GDM1 (cell line): ENCODE results near the gene AUTS2.
"Not testable (repeated sequence)": the region's sequence is repeated elsewhere in the genome, so short reads cannot be mapped to it uniquely, and the experiment has no call there.

ENCODE experiments used
- DNase-seq: peaks from one replicate; lab custom pipeline; 2025; lab: John Stamatoyannopoulos, UW

AUTS2 gene

GRCh38 chr7:70579397-70580097 is 981.3 kb downstream of the AUTS2 start:
- no peak for DNase-seq

- DNase-seq = no peak
These were observed 981.9 kb downstream of the AUTS2 start for GRCh38 chr7:70580161-70580560.

GRCh38 chr7:70582927-70583895 is 984.9 kb downstream of the AUTS2 start:
- DNase-seq = no peak

GRCh38 chr7:70583965-70584883 is 985.9 kb downstream of the AUTS2 start:
- DNase-seq = no peak

- DNase-seq = no peak
These were observed 986.8 kb downstream of the AUTS2 start for GRCh38 chr7:70585071-70585470.

- no peak for DNase-seq
These were observed 988.5 kb downstream of the AUTS2 start for GRCh38 chr7:70586822-70587221.

GRCh38 chr7:70587739-70588138 is 989.5 kb downstream of the AUTS2 start:
- DNase-seq = no peak

GRCh38 chr7:70588191-70588921 is 990.1 kb downstream of the AUTS2 start:
- no peak for DNase-seq

GRCh38 chr7:70589010-70589409 is 990.7 kb downstream of the AUTS2 start:
- DNase-seq = no peak

GRCh38 chr7:70589590-70589989 is 991.3 kb downstream of the AUTS2 start:
- DNase-seq = no peak

- no peak for DNase-seq
These were observed 992.0 kb downstream of the AUTS2 start for GRCh38 chr7:70590126-70590854.

- no peak for DNase-seq
These were observed 993.4 kb downstream of the AUTS2 start for GRCh38 chr7:70591643-70592042.

- no peak for DNase-seq
These were observed 993.9 kb downstream of the AUTS2 start for GRCh38 chr7:70592171-70592570.

- no peak for DNase-seq
These were observed 995.9 kb downstream of the AUTS2 start for GRCh38 chr7:70594170-70594569.

- DNase-seq = not testable (repeated sequence)
These were observed 996.6 kb downstream of the AUTS2 start for GRCh38 chr7:70594885-70595284.

- no peak for DNase-seq
These were observed 997.1 kb downstream of the AUTS2 start for GRCh38 chr7:70595370-70595754.

GRCh38 chr7:70595755-70596597 is 997.7 kb downstream of the AUTS2 start:
- DNase-seq = no peak

GRCh38 chr7:70596598-70596913 is 998.3 kb downstream of the AUTS2 start:
- no peak for DNase-seq

GRCh38 chr7:70597066-70597465 is 998.8 kb downstream of the AUTS2 start:
- DNase-seq = no peak

GRCh38 chr7:70598976-70599375 is 1000.7 kb downstream of the AUTS2 start:
- DNase-seq = no peak
